SK-N-SH (cell line): ENCODE data around the gene FAM227B. TPM values are rescaled to one million over a fixed set of nuclear protein-coding genes. Genes with fewer than 3 reads are reported as not detected.

Source experiments
- CTCF ChIA-PET: fragments of 300-600, 350-600 bp; formaldehyde crosslinking; extraction: SDS; loops from one replicate; lab custom pipeline; 2021; lab: Yijun Ruan, JAX
- POLR2A ChIA-PET: fragments of 350-600 bp; sonication (Branson Sonifier 250); formaldehyde crosslinking; extraction: SDS; loops from one replicate; lab custom pipeline; 2020; ENCODE audit warnings: antibody characterized with exemption, inconsistent platforms; lab: Yijun Ruan, JAX
- DNase-seq: peaks from one replicate; pipeline ENCODE4 v3.0.0; 2012
- H2AFZ ChIP-seq: fragments of 200-600 bp; sonication (generic); 2 replicates; pipeline ENCODE4 v1.8.1; 2016; ENCODE audit warnings: antibody characterized with exemption, mild to moderate bottlenecking, low read depth
- H3F3A ChIP-seq: fragments of 200-600 bp; sonication (generic); replicated peaks from 2 replicates; pipeline ENCODE3; 2016; ENCODE audit warnings: antibody characterized with exemption, mild to moderate bottlenecking; ENCODE audit not compliant: insufficient read depth
- H3K27ac ChIP-seq, 2 experiments: fragments of 200-500 bp in 1 of 2; fragments of 200-600 bp in 1 of 2; sonication (Bioruptor generic) in 1 of 2; sonication (generic), shearing (Covaris generic) in 1 of 2; 2 replicates each; pipeline versions ENCODE4 v1.5.1 to v1.6.1; 2014 to 2016; ENCODE audit warnings: low read depth in 2 of 2, inconsistent platforms in 1 of 2, low read length in 1 of 2, mild to moderate bottlenecking in 1 of 2, mixed read lengths in 1 of 2
- H3K27me3 ChIP-seq: fragments of 200-600 bp; sonication (generic), shearing (Covaris generic); 2 replicates; pipeline ENCODE4 v1.6.1; 2016; ENCODE audit warnings: mixed run types; ENCODE audit not compliant: insufficient read depth
- H3K36me3 ChIP-seq, 2 experiments: fragments of 200-500 bp in 1 of 2; fragments of 200-600 bp in 1 of 2; sonication (Bioruptor generic) in 1 of 2; sonication (generic) in 1 of 2; replicated peaks in 1 of 2; 2 replicates each; pipeline versions ENCODE3 to v1.5.1; 2014 to 2016; ENCODE audit warnings: low read length in 1 of 2, mild to moderate bottlenecking in 1 of 2; ENCODE audit not compliant: insufficient read depth in 2 of 2, control insufficient read depth in 1 of 2
- H3K4me1 ChIP-seq, 2 experiments: fragments of 200-500 bp in 1 of 2; fragments of 200-600 bp in 1 of 2; sonication (Bioruptor generic) in 1 of 2; sonication (generic), shearing (Covaris generic) in 1 of 2; 2 replicates each; pipeline versions ENCODE4 v1.5.1 to v1.6.1; 2014 to 2016; ENCODE audit warnings: low read depth in 1 of 2, low read length in 1 of 2, mixed run types in 1 of 2; ENCODE audit not compliant: insufficient read depth in 2 of 2, control insufficient read depth in 1 of 2
- H3K4me2 ChIP-seq: fragments of 200-600 bp; sonication (generic), shearing (Covaris generic); 2 replicates; pipeline ENCODE4 v1.6.1; 2017; ENCODE audit warnings: mixed run types
- H3K4me3 ChIP-seq, 2 experiments: fragments of 200-500 bp in 1 of 2; fragments of 200-600 bp in 1 of 2; sonication (Bioruptor generic) in 1 of 2; sonication (generic), shearing (Covaris generic) in 1 of 2; 2 replicates each; pipeline versions ENCODE4 v1.5.1 to v1.8.1; 2014 to 2016; ENCODE audit warnings: low read depth in 2 of 2, inconsistent platforms in 1 of 2, low read length in 1 of 2, mild to moderate bottlenecking in 1 of 2, mixed read lengths in 1 of 2, moderate library complexity in 1 of 2
- H3K79me2 ChIP-seq: fragments of 200-600 bp; sonication (generic); 2 replicates; pipeline ENCODE4 v1.8.1; 2017; ENCODE audit warnings: mild to moderate bottlenecking; ENCODE audit not compliant: insufficient read depth
- H3K9ac ChIP-seq: fragments of 200-600 bp; sonication (generic); 2 replicates; pipeline ENCODE4 v1.6.1; 2017; ENCODE audit warnings: mixed run types
- H3K9me2 ChIP-seq: fragments of 200-600 bp; sonication (generic); 2 replicates; pipeline ENCODE4 v1.6.1; 2017; ENCODE audit warnings: mixed run types
- H3K9me3 ChIP-seq: fragments of 200-600 bp; sonication (generic); 2 replicates; pipeline ENCODE4 v1.6.1; 2017; ENCODE audit warnings: mixed run types, mild to moderate bottlenecking, moderate library complexity
- H4K20me1 ChIP-seq: fragments of 200-600 bp; sonication (generic); 2 replicates; pipeline ENCODE4 v1.6.1; 2017; ENCODE audit warnings: mild to moderate bottlenecking, mixed run types; ENCODE audit not compliant: insufficient read depth
- CHD2 ChIP-seq: fragments of 150-350 bp; IDR thresholded peaks from 2 replicates; pipeline ENCODE4 v1.6.1; 2018; ENCODE audit warnings: low read length; ENCODE audit not compliant: partially characterized antibody
- EP300 ChIP-seq, 2 experiments: IDR thresholded peaks; 2 replicates each; pipeline versions ENCODE4 v1.4.0 to v1.6.1; 2012; ENCODE audit warnings: borderline replicate concordance in 1 of 2, low read depth in 1 of 2, low read length in 1 of 2
- FOXJ3 ChIP-seq: sonication (generic); formaldehyde crosslinking; IDR thresholded peaks from 2 replicates; pipeline ENCODE4 v1.5.1; 2020; ENCODE audit warnings: mild to moderate bottlenecking, missing genetic modification reagents
- GABPA ChIP-seq: IDR thresholded peaks from 2 replicates; pipeline ENCODE4 v1.4.0; 2012; ENCODE audit warnings: low read depth, mild to moderate bottlenecking
- GATA2 ChIP-seq: sonication (generic); formaldehyde crosslinking; IDR thresholded peaks from 2 replicates; pipeline ENCODE4 v1.5.0; 2020; ENCODE audit warnings: mild to moderate bottlenecking, missing genetic modification reagents
- JUND ChIP-seq: IDR thresholded peaks from 2 replicates; pipeline ENCODE4 v1.4.0; 2012
- MXI1 ChIP-seq: IDR thresholded peaks from 2 replicates; pipeline ENCODE4 v1.6.1; 2012; ENCODE audit warnings: mild to moderate bottlenecking, low read depth, low read length, improper control_type of control experiment
- POLR2AphosphoS5 ChIP-seq: IDR thresholded peaks from 2 replicates; pipeline ENCODE4 v1.6.1; 2012; ENCODE audit warnings: low read depth, low read length
- RAD21 ChIP-seq: IDR thresholded peaks from 2 replicates; pipeline ENCODE4 v1.6.1; 2012; ENCODE audit warnings: mild to moderate bottlenecking, low read length
- RCOR1 ChIP-seq: fragments of 150-350 bp; IDR thresholded peaks from 2 replicates; pipeline ENCODE4 v1.6.1; 2017; ENCODE audit warnings: antibody characterized with exemption, low read length
- RFX5 ChIP-seq: IDR thresholded peaks from 2 replicates; pipeline ENCODE4 v1.6.1; 2012; ENCODE audit warnings: mild to moderate bottlenecking, improper control_type of control experiment, low read length
- RXRA ChIP-seq: IDR thresholded peaks from 2 replicates; pipeline ENCODE4 v1.4.0; 2012; ENCODE audit warnings: low read depth, mild to moderate bottlenecking, borderline replicate concordance
- SIN3A ChIP-seq: IDR thresholded peaks from 2 replicates; pipeline ENCODE4 v1.6.1; 2012; ENCODE audit warnings: low read depth, mild to moderate bottlenecking, low read length, moderate library complexity, borderline replicate concordance
- TAF1 ChIP-seq: IDR thresholded peaks from 2 replicates; pipeline ENCODE4 v1.6.1; 2012; ENCODE audit warnings: low read depth, mild to moderate bottlenecking, low read length, moderate library complexity, borderline replicate concordance
- TCF12 ChIP-seq: IDR thresholded peaks from 2 replicates; pipeline ENCODE4 v1.4.0; 2012
- TEAD4 ChIP-seq: IDR thresholded peaks from 2 replicates; pipeline ENCODE4 v1.4.0; 2012; ENCODE audit warnings: mild to moderate bottlenecking, borderline replicate concordance; ENCODE audit not compliant: insufficient read depth
- YY1 ChIP-seq: IDR thresholded peaks from 2 replicates; pipeline ENCODE4 v1.4.0; 2012; ENCODE audit warnings: low read depth, mild to moderate bottlenecking
- WGBS: methylation state at CpG from one replicate; pipeline ENCODE4 v1.1.6; 2017; ENCODE audit warnings: low lambda C conversion rate; 5-methylcytosine and 5-hydroxymethylcytosine counted together
- polyA plus RNA-seq, 3 experiments: library from polyadenylated mRNA; depleted of rRNA; stranded (reverse); fragments of >200 nt; gene quantifications; 2 replicates each; pipeline ENCODE4 v1.2.3, GENCODE V29; 2012
- TF ChIP-seq, protein P1 (sequence below): IDR thresholded peaks from 2 replicates; pipeline ENCODE4 v1.4.0; 2012; ENCODE audit warnings: low read depth, borderline replicate concordance
- TF ChIP-seq, protein P2 (sequence below): fragments of 150-350 bp; IDR thresholded peaks from 2 replicates; pipeline ENCODE4 v1.6.1; 2016; ENCODE audit warnings: mild to moderate bottlenecking, low read depth, low read length
- TF ChIP-seq, protein P3 (sequence below): IDR thresholded peaks from 2 replicates; pipeline ENCODE4 v1.4.0; 2012; ENCODE audit warnings: low read depth

Gene FAM227B
- polyA plus RNA-seq, 1 of the 3 experiments (the other 2 are of a cell fraction), result 4.4 TPM

DNA sequence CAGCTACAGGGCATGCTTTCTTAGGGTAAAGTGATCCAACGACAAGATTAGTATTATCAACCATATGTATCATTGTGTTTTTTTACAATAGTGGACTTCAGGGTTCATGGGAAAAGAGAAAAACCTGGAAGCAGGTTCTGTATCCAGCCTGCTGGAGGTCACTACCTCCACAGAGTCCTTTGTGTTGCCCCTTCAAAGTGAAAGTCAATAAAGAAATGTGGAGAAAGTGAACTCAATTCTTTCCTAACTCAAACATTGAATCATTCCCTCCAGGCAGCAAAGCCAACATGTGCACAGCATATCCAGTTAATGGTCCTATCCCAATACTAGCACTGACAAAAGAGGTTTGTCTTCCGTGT is 152.2 kb downstream of the FAM227B start:
- H2AFZ ChIP-seq, result peak overlapping the region; percentile 43; the same call in 1 of the 2 replicates
- peaks cover 0 to 20% of the 10 kb centered on the region in 2 experiments; a peak in 2 of 4 replicates for H3K4me1 ChIP-seq
- no peaks in the 10 kb centered on the region for H3K9me2 ChIP-seq
- TF ChIP-seq, protein P1, sequence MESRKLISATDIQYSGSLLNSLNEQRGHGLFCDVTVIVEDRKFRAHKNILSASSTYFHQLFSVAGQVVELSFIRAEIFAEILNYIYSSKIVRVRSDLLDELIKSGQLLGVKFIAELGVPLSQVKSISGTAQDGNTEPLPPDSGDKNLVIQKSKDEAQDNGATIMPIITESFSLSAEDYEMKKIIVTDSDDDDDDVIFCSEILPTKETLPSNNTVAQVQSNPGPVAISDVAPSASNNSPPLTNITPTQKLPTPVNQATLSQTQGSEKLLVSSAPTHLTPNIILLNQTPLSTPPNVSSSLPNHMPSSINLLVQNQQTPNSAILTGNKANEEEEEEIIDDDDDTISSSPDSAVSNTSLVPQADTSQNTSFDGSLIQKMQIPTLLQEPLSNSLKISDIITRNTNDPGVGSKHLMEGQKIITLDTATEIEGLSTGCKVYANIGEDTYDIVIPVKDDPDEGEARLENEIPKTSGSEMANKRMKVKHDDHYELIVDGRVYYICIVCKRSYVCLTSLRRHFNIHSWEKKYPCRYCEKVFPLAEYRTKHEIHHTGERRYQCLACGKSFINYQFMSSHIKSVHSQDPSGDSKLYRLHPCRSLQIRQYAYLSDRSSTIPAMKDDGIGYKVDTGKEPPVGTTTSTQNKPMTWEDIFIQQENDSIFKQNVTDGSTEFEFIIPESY, result no peak
- TF ChIP-seq CHD2, result peak; percentile 36
- TF ChIP-seq RFX5, result no peak
- TF ChIP-seq FOXJ3 (CRISPR knock-in tag), result peak; percentile 80
- no peak for TF ChIP-seq POLR2AphosphoS5
- TF ChIP-seq RXRA, result no peak
- no peak; the same call in 1 of the 2 replicates for TF ChIP-seq TCF12
- TF ChIP-seq JUND, result no peak
- TF ChIP-seq TAF1, result no peak
- TF ChIP-seq, protein P2, sequence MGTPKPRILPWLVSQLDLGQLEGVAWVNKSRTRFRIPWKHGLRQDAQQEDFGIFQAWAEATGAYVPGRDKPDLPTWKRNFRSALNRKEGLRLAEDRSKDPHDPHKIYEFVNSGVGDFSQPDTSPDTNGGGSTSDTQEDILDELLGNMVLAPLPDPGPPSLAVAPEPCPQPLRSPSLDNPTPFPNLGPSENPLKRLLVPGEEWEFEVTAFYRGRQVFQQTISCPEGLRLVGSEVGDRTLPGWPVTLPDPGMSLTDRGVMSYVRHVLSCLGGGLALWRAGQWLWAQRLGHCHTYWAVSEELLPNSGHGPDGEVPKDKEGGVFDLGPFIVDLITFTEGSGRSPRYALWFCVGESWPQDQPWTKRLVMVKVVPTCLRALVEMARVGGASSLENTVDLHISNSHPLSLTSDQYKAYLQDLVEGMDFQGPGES, result no peak
- TF ChIP-seq RAD21, result 0 out of 2 replicates have a peak, but pooled peaks have one; percentile 28
- TF ChIP-seq YY1, result no peak
- peak; percentile 93 for TF ChIP-seq RCOR1
- TF ChIP-seq TEAD4, result no peak
- TF ChIP-seq GATA2 (CRISPR knock-in tag), result peak; percentile 95
- TF ChIP-seq MXI1, result 0 out of 2 replicates have a peak, but pooled peaks have one; percentile 37
- no peak for TF ChIP-seq SIN3A
- TF ChIP-seq, protein P3, sequence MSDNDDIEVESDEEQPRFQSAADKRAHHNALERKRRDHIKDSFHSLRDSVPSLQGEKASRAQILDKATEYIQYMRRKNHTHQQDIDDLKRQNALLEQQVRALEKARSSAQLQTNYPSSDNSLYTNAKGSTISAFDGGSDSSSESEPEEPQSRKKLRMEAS, result no peak
- TF ChIP-seq GABPA, result no peak
- TF ChIP-seq EP300 (IDR thresholded peaks at IDR 0.05; ENCODE audit: borderline replicate concordance in 1 of 2, low read depth in 1 of 2, low read length in 1 of 2), result peak in 1 of 2 experiments; percentile 95; a peak in 1 of 4 replicates
- 0 out of 2 replicates have a peak overlapping the region, but pooled peaks have one; percentile 29 for H3K4me2 ChIP-seq
- H3K4me3 ChIP-seq, result no peak overlapping the region
- H3K27ac ChIP-seq, result peak overlapping the region in 1 of 2 experiments; percentile 85; a peak in 2 of 4 replicates
- WGBS, result 18% methylated on average over 2 of the region's 2 CpGs
- peak; percentile 35 for DNase-seq
- no peaks in the 10 kb centered on the region for H3F3A ChIP-seq
- POLR2A ChIA-PET, result interaction anchor here (1.0 kb wide), 1 partner anchor 220 kb away, joined by 3 read pairs; no protein-coding TSS in a partner anchor
- CTCF ChIA-PET, result interaction anchor here (0.7 to 1.2 kb wide), 3 partner anchors 26 to 431 kb away, joined by 3 read pairs; no protein-coding TSS in a partner anchor
- no peaks in the 10 kb centered on the region for H3K79me2 ChIP-seq
- no peaks in the 10 kb centered on the region for H3K27me3 ChIP-seq
- no peaks in the 10 kb centered on the region for H4K20me1 ChIP-seq
- no peaks in the 10 kb centered on the region for H3K36me3 ChIP-seq
- H3K9me3 ChIP-seq, result no peaks in the 10 kb centered on the region
- H3K9ac ChIP-seq, result no peak overlapping the region
